Suprapubic skin (tissue), 4 donors: ENCODE data around the gene TNS1. TPM values are rescaled to one million over a fixed set of nuclear protein-coding genes. Genes with fewer than 3 reads are reported as not detected.
A peak's percentile ranks its signal among the peaks of the same experiment; 100 is the strongest.

Source experiments
- DNase-seq, 2 donors: peaks; one replicate each; pipeline ENCODE4 v3.0.0-alpha.2; 2019; ENCODE audit warnings: low spot score in 2 of 2
- H3K27ac ChIP-seq: fragments of 200-600 bp; sonication (generic); one replicate; pipeline ENCODE4 v1.5.1; 2019
- H3K27me3 ChIP-seq: fragments of 200-600 bp; sonication (generic); one replicate; pipeline ENCODE4 v1.5.1; 2019
- H3K36me3 ChIP-seq: fragments of 200-600 bp; sonication (generic); one replicate; pipeline ENCODE4 v1.5.1; 2019
- H3K4me1 ChIP-seq: fragments of 200-600 bp; sonication (generic); one replicate; pipeline ENCODE4 v1.5.1; 2019
- H3K4me3 ChIP-seq: fragments of 200-600 bp; sonication (generic); one replicate; pipeline ENCODE4 v1.5.1; 2019; ENCODE audit warnings: mild to moderate bottlenecking
- H3K9me3 ChIP-seq: fragments of 200-600 bp; sonication (generic); one replicate; pipeline ENCODE4 v1.5.1; 2019
- EP300 ChIP-seq: sonication (generic); formaldehyde crosslinking; IDR thresholded peaks from one replicate; pipeline ENCODE4 v1.6.1; 2017; ENCODE audit warnings: antibody characterized with exemption
- POLR2A ChIP-seq, 2 donors: fragments of 450-650 bp; IDR thresholded peaks; one replicate each; pipeline ENCODE4 v1.6.1; 2017; ENCODE audit warnings: antibody characterized with exemption in 2 of 2, mild to moderate bottlenecking in 2 of 2, moderate library complexity in 2 of 2
- POLR2AphosphoS5 ChIP-seq, 3 donors: sonication (generic); formaldehyde crosslinking; IDR thresholded peaks; one replicate each; pipeline ENCODE4 v1.6.1; 2017; ENCODE audit warnings: antibody characterized with exemption in 3 of 3
- WGBS: methylation state at CpG from one replicate; pipeline ENCODE4 v1.1.5; 2018; 5-methylcytosine and 5-hydroxymethylcytosine counted together
- total RNA-seq, 4 donors: library from RNA; depleted of rRNA; stranded (reverse); fragments of >200 nt; gene quantifications; one replicate each; pipeline ENCODE4 v1.1.0, GENCODE V29; 2016
- TF ChIP-seq, protein P1 (sequence below), 2 donors: fragments of 200-600 bp in 1 of 2; fragments of 450-650 bp in 1 of 2; sonication (generic) in 1 of 2; IDR thresholded peaks; one replicate each; pipeline ENCODE4 v1.5.1; 2016 to 2019; ENCODE audit warnings: antibody characterized with exemption in 2 of 2, mild to moderate bottlenecking in 1 of 2, moderate library complexity in 1 of 2

Gene TNS1
- total RNA-seq, 4 donors from 2014 or later = 64.1 to 145 (median 99.5) TPM

- H3K4me3 ChIP-seq = no peak overlapping the region
- DNase-seq = peak in 1 of 2 donors; percentile 57
- H3K4me1 ChIP-seq = peaks cover 22% of the 10 kb centered on the region
- no peaks in the 10 kb centered on the region for H3K9me3 ChIP-seq
- peaks cover 73% of the 10 kb centered on the region for H3K36me3 ChIP-seq
- no peak overlapping the region for H3K27ac ChIP-seq
- 84% methylated on average over 8 of the region's 8 CpGs for WGBS
- H3K27me3 ChIP-seq = no peaks in the 10 kb centered on the region
- TF ChIP-seq, protein P1, sequence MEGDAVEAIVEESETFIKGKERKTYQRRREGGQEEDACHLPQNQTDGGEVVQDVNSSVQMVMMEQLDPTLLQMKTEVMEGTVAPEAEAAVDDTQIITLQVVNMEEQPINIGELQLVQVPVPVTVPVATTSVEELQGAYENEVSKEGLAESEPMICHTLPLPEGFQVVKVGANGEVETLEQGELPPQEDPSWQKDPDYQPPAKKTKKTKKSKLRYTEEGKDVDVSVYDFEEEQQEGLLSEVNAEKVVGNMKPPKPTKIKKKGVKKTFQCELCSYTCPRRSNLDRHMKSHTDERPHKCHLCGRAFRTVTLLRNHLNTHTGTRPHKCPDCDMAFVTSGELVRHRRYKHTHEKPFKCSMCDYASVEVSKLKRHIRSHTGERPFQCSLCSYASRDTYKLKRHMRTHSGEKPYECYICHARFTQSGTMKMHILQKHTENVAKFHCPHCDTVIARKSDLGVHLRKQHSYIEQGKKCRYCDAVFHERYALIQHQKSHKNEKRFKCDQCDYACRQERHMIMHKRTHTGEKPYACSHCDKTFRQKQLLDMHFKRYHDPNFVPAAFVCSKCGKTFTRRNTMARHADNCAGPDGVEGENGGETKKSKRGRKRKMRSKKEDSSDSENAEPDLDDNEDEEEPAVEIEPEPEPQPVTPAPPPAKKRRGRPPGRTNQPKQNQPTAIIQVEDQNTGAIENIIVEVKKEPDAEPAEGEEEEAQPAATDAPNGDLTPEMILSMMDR (IDR thresholded peaks at IDR 0.05) = no peak
- TF ChIP-seq POLR2A (IDR thresholded peaks at IDR 0.05) = no peak
- TF ChIP-seq POLR2AphosphoS5 (IDR thresholded peaks at IDR 0.05) = no peak
- TF ChIP-seq EP300 = no peak
Measured at GRCh38 chr2:217805668-217806481, 196.9 kb downstream of the TNS1 start.

- no peak overlapping the region for H3K4me3 ChIP-seq
- peak overlapping the region; percentile 51 for H3K27ac ChIP-seq
- peaks cover 22% of the 10 kb centered on the region for H3K4me1 ChIP-seq
- WGBS = 43% methylated on average over 9 of the region's 9 CpGs
- peaks cover 64% of the 10 kb centered on the region for H3K36me3 ChIP-seq
- DNase-seq = no peak
- no peaks in the 10 kb centered on the region for H3K9me3 ChIP-seq
- TF ChIP-seq, protein P1 (IDR thresholded peaks at IDR 0.05) = no peak
- TF ChIP-seq POLR2AphosphoS5 (IDR thresholded peaks at IDR 0.05) (no peak), POLR2A (IDR thresholded peaks at IDR 0.05) (no peak), EP300 (no peak)
- no peaks in the 10 kb centered on the region for H3K27me3 ChIP-seq
Measured at GRCh38 chr2:217804791-217805667, 197.8 kb downstream of the TNS1 start.

DNA sequence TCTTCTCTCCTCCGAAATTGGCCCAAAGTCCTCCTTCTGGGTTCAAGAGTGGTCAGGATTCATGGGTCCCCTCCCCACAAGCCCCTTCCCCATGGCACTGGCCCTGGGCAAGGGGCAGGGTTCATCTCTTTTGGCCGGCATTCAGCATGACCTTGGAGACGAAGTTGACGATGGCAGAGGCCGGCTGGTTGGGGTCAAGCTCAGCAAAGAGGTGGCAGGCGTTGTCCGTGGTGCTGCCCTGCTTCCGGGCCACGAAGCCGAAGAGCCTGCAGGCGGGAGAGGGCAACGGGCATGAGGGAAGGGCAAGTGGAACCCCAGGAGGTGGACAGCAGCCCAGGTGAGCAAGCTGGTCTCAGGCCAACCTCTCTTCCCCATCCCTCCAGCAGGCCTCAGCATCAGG, 198.5 kb downstream of the TNS1 start:
- H3K4me1 ChIP-seq = peaks cover 22% of the 10 kb centered on the region

DNA sequence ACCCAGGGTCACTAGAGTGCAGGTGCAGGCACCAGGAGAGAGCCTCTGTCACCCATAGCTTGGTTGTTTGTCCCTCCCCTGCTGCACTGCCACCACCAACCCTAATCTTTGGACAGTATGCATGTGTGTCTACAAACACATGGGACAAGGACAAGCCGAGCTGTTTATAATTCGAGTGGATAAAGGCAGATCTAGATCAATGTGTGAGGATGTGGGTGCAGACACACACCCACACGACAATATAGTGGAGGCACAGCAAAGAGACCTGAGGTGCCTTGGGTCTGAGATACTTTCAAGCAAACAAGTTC, 199.2 kb downstream of the TNS1 start:
- 59% methylated on average over 3 of the region's 3 CpGs for WGBS
- no peak for DNase-seq
- Histone ChIP-seq H3K36me3 (peaks cover 55% of the 10 kb centered on the region), H3K27me3 (no peaks in the 10 kb centered on the region), H3K4me3 (no peak overlapping the region), H3K9me3 (no peaks in the 10 kb centered on the region), H3K27ac (no peak overlapping the region), H3K4me1 (peaks cover 22% of the 10 kb centered on the region)
- TF ChIP-seq POLR2AphosphoS5 (IDR thresholded peaks at IDR 0.05) = no peak
- TF ChIP-seq EP300 = no peak
- TF ChIP-seq, protein P1 (IDR thresholded peaks at IDR 0.05) = no peak
- no peak for TF ChIP-seq POLR2A (IDR thresholded peaks at IDR 0.05)

More for the DNA sequence above, 198.5 kb downstream of the TNS1 start:
- Histone ChIP-seq H3K36me3 (peaks cover 58% of the 10 kb centered on the region), H3K27me3 (no peaks in the 10 kb centered on the region), H3K9me3 (no peaks in the 10 kb centered on the region), H3K4me3 (no peak overlapping the region), H3K27ac (peak overlapping the region; percentile 58)
- WGBS = 79% methylated on average over 12 of the region's 12 CpGs
- TF ChIP-seq, protein P1 (IDR thresholded peaks at IDR 0.05) = no peak
- TF ChIP-seq POLR2A (IDR thresholded peaks at IDR 0.05) = no peak
- no peak for TF ChIP-seq EP300
- no peak for TF ChIP-seq POLR2AphosphoS5 (IDR thresholded peaks at IDR 0.05)
- DNase-seq = peak in 1 of 2 donors; percentile 66
